ENCODE data around the gene SERPING1. TPM values are rescaled to one million over a fixed set of nuclear protein-coding genes. Genes with fewer than 3 reads are reported as not detected.
A peak's percentile ranks its signal among the peaks of the same experiment; 100 is the strongest.

SERPING1 gene
- total RNA-seq, 4 donors from 2014 or later = 90.0 to 171 (median 106) TPM

GRCh38 chr11:57638005-57638781 lies 40.7 kb downstream of the SERPING1 start:
- no peaks in the 10 kb centered on the region for H3K9me3 ChIP-seq
- H3K27me3 ChIP-seq = peaks cover 14 to 19% (median 18%) of the 10 kb centered on the region in 3 donors
- H3K27ac ChIP-seq = peak overlapping the region; percentile 21 to 65 (median 42)
- H3K36me3 ChIP-seq = no peaks in the 10 kb centered on the region
- peak overlapping the region; percentile 55 to 76 (median 63) for H3K4me3 ChIP-seq
- TF ChIP-seq CTCF (IDR thresholded peaks at IDR 0.05 in 4 of 5, conservative IDR thresholded peaks at IDR 0.05 in 1 of 5) (no peak), POLR2A (IDR thresholded peaks at IDR 0.05) (no peak)
- in situ Hi-C loops (cut with MboI; ENCODE audit: low sequenced_read_pairs in 4 of 4) = loop anchor here in 1 of 4 donors (25.0 kb wide), 2 partner anchors 176 to 301 kb away; partner anchors contain the start of genes P2RX3, RTN4RL2 and SSRP1
- intact Hi-C loops (cut with DNase I; ENCODE audit: low total_unique reads) = loop anchor here (1.0 kb wide), 1 partner anchor 69 kb away; no protein-coding TSS in a partner anchor
- DNase-seq (no peak), ATAC-seq (peak; percentile 47 to 57)
- peaks cover 0 to 20% of the 10 kb centered on the region in 2 donors for H3K4me1 ChIP-seq

GRCh38 chr11:57638811-57639320 lies 41.4 kb downstream of the SERPING1 start:
- Histone ChIP-seq H3K4me1 (peaks cover 0 to 20% of the 10 kb centered on the region in 2 donors), H3K4me3 (peak overlapping the region; percentile 55 to 76 (median 63)), H3K9me3 (no peaks in the 10 kb centered on the region), H3K36me3 (no peaks in the 10 kb centered on the region), H3K27ac (peak overlapping the region in 2 of 4 donors; percentile 21 to 22), H3K27me3 (peaks cover 14 to 19% (median 18%) of the 10 kb centered on the region in 3 donors)
- DNase-seq (no peak), ATAC-seq (no peak)
- in situ Hi-C loops (cut with MboI; ENCODE audit: low sequenced_read_pairs in 4 of 4) (loop anchor here in 1 of 4 donors (25.0 kb wide), 2 partner anchors 177 to 302 kb away; partner anchors contain the start of genes P2RX3, RTN4RL2 and SSRP1), intact Hi-C loops (cut with DNase I; ENCODE audit: low total_unique reads) (loop anchor here (1.0 kb wide), 1 partner anchor 70 kb away; no protein-coding TSS in a partner anchor)
- TF ChIP-seq CTCF (IDR thresholded peaks at IDR 0.05 in 4 of 5, conservative IDR thresholded peaks at IDR 0.05 in 1 of 5) = no peak
- TF ChIP-seq POLR2A (IDR thresholded peaks at IDR 0.05) = no peak

GRCh38 chr11:57639321-57640067 lies 42.0 kb downstream of the SERPING1 start:
- peak overlapping the region in 2 of 4 donors; percentile 10 to 26 for H3K27ac ChIP-seq
- peak overlapping the region; percentile 55 to 76 (median 63) for H3K4me3 ChIP-seq
- no peaks in the 10 kb centered on the region for H3K9me3 ChIP-seq
- DNase-seq (no peak), ATAC-seq (no peak)
- H3K27me3 ChIP-seq = peaks cover 14 to 19% (median 18%) of the 10 kb centered on the region in 3 donors
- H3K4me1 ChIP-seq = peaks cover 3 to 22% of the 10 kb centered on the region in 2 donors
- H3K36me3 ChIP-seq = no peaks in the 10 kb centered on the region
- TF ChIP-seq CTCF (IDR thresholded peaks at IDR 0.05 in 4 of 5, conservative IDR thresholded peaks at IDR 0.05 in 1 of 5) (no peak), POLR2A (IDR thresholded peaks at IDR 0.05) (no peak)
- in situ Hi-C loops (cut with MboI; ENCODE audit: low sequenced_read_pairs in 4 of 4) (loop anchor here (5.0 to 25.0 kb wide), 6 partner anchors 72 to 302 kb away; partner anchors contain the start of genes UBE2L6 (in 3 of the 4), P2RX3 (in 1 of the 4), RTN4RL2 (in 1 of the 4) and SSRP1 (in 1 of the 4)), intact Hi-C loops (cut with DNase I; ENCODE audit: low total_unique reads) (loop anchor here (2.0 to 5.0 kb wide), 2 partner anchors 161 to 292 kb away; no protein-coding TSS in a partner anchor)

GRCh38 chr11:57640068-57640800 lies 42.7 kb downstream of the SERPING1 start:
- no peaks in the 10 kb centered on the region for H3K9me3 ChIP-seq
- no peaks in the 10 kb centered on the region for H3K36me3 ChIP-seq
- peaks cover 14 to 19% (median 18%) of the 10 kb centered on the region in 3 donors for H3K27me3 ChIP-seq
- ATAC-seq (no peak), DNase-seq (no peak)
- TF ChIP-seq CTCF (IDR thresholded peaks at IDR 0.05 in 4 of 5, conservative IDR thresholded peaks at IDR 0.05 in 1 of 5) (no peak), POLR2A (IDR thresholded peaks at IDR 0.05) (no peak)
- H3K4me3 ChIP-seq = no peak overlapping the region
- in situ Hi-C loops (cut with MboI; ENCODE audit: low sequenced_read_pairs in 4 of 4) = loop anchor here (5.0 to 25.0 kb wide), 6 partner anchors 73 to 303 kb away; partner anchors contain the start of genes UBE2L6 (in 3 of the 4), P2RX3 (in 1 of the 4), RTN4RL2 (in 1 of the 4) and SSRP1 (in 1 of the 4)
- peaks cover 8 to 30% of the 10 kb centered on the region in 2 donors for H3K4me1 ChIP-seq
- peak overlapping the region in 2 of 4 donors; percentile 10 to 26 for H3K27ac ChIP-seq
- intact Hi-C loops (cut with DNase I; ENCODE audit: low total_unique reads) = loop anchor here (2.0 to 5.0 kb wide), 2 partner anchors 161 to 293 kb away; no protein-coding TSS in a partner anchor
